Placental pericyte (primary cell): Measurements from ENCODE around the gene CCT6A. TPM values are rescaled to one million over a fixed set of nuclear protein-coding genes. Genes with fewer than 3 reads are reported as not detected.

Source experiments
- small RNA-seq: library from RNA; depleted of rRNA; stranded (forward); fragments of <200 nt; gene quantifications from one replicate; pipeline ENCODE3, GENCODE V24; 2012; ENCODE audit warnings: low replicate concordance
- total RNA-seq: library from RNA; depleted of rRNA; stranded (reverse); fragments of >200 nt; gene quantifications from 2 replicates; pipeline ENCODE4 v1.2.3, GENCODE V29; 2012

CCT6A gene, protein sequence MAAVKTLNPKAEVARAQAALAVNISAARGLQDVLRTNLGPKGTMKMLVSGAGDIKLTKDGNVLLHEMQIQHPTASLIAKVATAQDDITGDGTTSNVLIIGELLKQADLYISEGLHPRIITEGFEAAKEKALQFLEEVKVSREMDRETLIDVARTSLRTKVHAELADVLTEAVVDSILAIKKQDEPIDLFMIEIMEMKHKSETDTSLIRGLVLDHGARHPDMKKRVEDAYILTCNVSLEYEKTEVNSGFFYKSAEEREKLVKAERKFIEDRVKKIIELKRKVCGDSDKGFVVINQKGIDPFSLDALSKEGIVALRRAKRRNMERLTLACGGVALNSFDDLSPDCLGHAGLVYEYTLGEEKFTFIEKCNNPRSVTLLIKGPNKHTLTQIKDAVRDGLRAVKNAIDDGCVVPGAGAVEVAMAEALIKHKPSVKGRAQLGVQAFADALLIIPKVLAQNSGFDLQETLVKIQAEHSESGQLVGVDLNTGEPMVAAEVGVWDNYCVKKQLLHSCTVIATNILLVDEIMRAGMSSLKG
- total RNA-seq: 125 and 184 TPM in 2 replicates

DNA sequence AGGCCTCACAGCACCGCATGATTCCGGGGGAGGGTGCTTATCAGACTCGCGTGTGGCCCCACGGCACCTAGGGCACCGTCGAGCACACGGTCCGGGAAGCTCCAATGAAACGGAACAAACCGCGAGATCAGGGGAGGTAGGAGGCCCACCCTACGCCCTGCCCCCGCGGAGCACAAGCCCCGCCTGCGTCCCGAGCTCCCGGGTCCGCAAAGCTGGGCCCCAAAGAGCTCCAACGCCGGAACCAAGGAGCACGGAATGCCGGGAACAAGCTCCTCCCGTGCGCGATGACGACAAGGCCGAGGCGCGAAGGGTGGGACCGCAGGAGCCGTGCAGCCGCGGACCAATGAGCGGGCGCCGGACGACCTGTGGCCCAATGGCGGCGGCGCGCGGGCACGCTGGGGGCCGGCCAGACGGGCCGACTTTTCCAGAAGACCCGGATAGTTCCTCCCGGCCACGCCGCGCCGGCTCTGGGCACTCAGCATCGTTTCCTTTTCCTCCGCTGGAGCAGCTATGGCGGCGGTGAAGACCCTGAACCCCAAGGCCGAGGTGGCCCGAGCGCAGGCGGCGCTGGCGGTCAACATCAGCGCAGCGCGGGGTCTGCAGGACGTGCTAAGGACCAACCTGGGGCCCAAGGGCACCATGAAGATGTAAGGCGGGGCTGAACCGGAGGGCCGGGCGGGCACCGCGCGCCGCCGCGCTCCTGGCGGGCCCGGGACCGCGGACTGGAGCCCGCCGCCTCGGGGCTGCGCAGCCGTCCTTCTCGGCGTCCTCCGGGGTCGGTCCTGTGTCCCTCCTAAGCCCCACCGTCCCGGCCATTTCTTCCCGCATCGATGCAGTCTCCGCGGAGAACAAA is at the start of gene CCT6A, which contains the start of gene PSPH:
Gene CCT6A, plus strand, starts transcription at position 427 of the 853 bp plus-strand sequence. Its CDS starts 84 bp downstream, at position 511.
Gene PSPH, minus strand, starts transcription at position 106 of the 853 bp plus-strand sequence. CDS start 30,232 bp downstream, outside the sequence.

DNA sequence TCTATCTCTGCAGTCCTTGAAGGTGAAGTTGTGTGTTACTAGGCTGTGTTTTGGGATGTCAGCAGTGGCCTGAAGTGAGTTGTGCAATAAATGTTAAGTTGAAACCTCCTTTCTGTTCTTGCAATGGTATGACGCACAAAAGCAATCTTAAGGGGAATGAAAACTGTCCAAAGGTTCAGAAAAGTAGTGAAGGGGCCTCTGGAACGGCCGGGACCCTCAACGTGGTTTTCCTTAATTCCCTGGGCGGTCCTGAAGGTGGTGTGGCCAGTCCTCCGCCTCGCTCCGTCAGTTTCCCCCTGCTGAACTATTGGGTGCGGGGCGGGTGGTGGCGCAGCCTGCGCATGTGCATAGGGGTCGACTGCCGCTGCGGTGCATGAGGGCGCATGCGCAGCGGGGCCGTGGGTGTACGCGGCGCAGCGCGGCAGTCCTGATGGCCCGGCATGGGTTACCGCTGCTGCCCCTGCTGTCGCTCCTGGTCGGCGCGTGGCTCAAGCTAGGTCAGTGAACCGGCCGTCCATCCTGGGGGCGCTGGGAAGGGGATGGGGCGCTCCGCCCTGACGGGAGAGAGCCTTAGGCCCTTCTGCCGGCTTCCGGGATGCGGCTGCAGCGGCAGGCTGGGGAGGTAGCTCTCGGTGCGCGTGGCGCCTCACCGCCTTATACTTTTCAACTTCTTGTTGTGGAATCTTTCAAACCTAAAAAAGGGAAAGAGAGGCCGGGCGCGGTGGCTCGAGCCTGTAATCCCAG is 12.5 kb downstream of the CCT6A start, which contains the start of gene SUMF2:
Gene SUMF2, plus strand, starts transcription at position 405 of the 744 bp plus-strand sequence. Its CDS starts 26 bp downstream, at position 431.

DNA sequence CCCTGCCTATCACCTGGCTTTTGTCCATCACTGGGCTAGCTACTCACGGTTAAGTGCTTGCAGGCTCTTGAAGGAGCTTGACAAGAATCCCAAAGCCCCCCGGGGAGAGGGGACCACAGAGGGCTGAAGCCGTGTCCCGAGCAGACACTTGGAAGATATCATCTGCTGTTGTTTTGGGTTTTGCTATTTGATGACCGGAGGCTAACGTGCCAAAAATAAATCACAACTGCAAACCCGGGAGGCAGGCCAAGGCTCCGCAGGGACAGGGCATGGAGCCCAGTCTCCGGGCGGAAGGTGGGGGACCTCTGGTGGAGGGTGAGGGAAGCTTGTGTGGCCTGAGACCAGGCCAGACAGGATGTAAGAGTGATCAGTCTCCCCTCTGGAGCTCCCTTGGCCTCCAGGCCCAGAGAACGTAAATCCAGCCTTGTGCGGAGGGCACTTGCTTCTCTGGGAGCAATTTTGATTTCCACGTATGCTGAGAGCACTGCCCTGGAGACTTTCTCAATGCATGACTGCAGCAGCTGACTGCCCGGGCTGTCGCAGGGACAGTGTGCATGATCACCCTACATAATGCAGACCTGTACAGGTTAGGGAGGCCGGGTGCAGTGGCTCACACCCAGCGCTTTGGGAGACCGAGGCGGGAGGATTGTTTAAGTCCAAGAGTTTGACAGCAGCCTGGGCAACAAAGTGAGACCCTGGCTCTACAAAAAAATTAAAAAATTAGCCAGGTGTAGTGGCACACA is 41.4 kb downstream of the CCT6A start, which contains the start of gene PHKG1:
Gene PHKG1, minus strand, starts transcription at position 164 of the 743 bp plus-strand sequence. CDS start 4,011 bp downstream, outside the sequence.

DNA sequence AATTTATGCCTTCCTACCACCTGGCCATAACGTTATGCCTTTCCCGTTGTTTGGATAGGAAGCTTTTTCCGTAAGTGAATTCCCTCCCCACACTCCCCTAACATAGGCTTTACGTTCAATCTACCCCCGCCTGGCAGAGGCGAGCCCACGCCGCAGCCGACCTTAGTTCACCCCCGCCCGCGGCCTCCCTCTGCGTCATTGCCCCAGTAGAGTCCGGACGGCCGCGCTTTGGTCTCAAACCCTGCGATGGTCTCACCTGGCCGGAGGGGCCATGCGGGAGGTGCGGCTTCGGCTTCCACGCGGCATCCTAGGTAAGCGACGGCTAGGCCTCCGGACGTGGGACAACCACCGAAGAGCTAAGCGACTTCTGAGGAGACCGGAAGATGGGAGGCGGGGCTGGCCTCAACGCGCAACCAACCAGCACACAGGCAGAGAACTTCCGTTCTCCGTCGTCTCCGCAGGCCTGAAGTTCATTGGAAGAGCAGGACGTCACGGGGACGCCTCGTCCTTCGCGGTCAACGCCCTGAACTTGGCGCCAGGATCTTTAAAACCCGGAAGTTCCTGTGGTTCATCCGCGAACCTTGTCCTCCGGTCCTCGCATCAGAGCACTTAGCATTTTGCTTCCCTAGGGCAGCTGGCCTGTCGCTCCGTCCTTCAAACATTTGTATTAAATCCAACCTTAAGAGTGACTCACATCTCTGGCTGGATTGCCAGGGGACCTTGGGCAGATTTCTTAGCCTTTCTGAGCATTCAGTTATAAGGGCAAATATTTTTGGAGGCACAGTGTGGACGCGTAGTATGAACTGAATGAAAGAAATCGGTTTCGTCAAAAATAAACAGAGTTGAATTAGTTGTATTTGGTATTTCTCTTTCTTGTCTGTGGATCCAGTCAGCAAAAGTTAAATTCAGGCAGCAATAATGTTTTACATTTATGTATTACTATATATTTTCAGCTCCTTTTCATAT is 54.8 kb downstream of the CCT6A start, which contains the start of gene CHCHD2:
Gene CHCHD2, minus strand, starts transcription at position 369 of the 966 bp plus-strand sequence. Its CDS starts 63 bp downstream, at position 306.

Small RNAs within 50 kb of the gene (small RNA-seq; reads per million reads assigned to genes)
- 0.39 reads per million, percentile 10 among the genes with 10 or more reads in this experiment for gene SNORA15
- gene SNORA22B: 0.94 reads per million, percentile 42 among the genes with 10 or more reads in this experiment

Other genes with a start within 250 kb of the CCT6A start
- not detected in 2 replicates for gene SEPTIN14, start 189.0 kb upstream of the CCT6A start, total RNA-seq
- gene ZNF713, start 164.3 kb upstream of the CCT6A start, total RNA-seq: 2.0 and 2.4 TPM in 2 replicates
- 9.0 and 10.9 TPM in 2 replicates for gene MRPS17, start 99.9 kb upstream of the CCT6A start, total RNA-seq
- gene NIPSNAP2, start 87.2 kb upstream of the CCT6A start, total RNA-seq: 29.3 and 37.5 TPM in 2 replicates
- gene PSPH, start 321 bp upstream of the CCT6A start, total RNA-seq: 56.2 and 75.3 TPM in 2 replicates
- 186 and 218 TPM in 2 replicates for gene SUMF2, start 12.5 kb downstream of the CCT6A start, total RNA-seq
- 0.86 and 0.88 TPM in 2 replicates for gene PHKG1, start 41.2 kb downstream of the CCT6A start, total RNA-seq
- 338 and 347 TPM in 2 replicates for gene CHCHD2, start 54.7 kb downstream of the CCT6A start, total RNA-seq
- not detected in 2 replicates for gene NUPR2, start 64.7 kb downstream of the CCT6A start, total RNA-seq